Suppressor macrophage (primary cell): Measurements from ENCODE around the gene HOXD12.

Experiments used
- DNase-seq, 4 experiments: peaks; one replicate each; pipeline ENCODE4 v3.0.0-alpha.2; 2020 to 2022

Gene HOXD12

DNA sequence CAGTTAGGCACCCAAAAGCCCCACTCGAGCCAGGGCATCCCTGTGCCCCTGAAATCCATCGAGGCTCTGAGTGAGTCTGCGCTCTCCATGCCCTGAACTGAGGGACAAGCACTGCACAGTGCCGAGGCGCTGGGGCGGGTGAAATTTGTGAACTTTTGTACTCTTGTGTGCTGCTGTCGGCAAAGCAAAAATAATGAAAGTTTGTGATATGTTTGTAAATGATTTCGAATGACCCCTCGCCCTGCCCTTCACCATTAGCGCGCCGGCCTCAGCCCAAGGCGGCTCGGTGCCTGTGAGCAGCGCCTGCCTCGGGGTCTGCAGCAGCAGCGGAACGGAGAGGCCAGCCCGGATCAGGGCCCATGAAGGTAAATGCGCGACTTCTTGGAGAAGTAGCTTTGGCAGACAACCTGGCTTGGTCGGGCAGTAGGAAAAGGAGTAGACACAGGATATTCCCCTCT, 49.9 kb downstream of the HOXD12 start:
- DNase-seq: no peak

DNA sequence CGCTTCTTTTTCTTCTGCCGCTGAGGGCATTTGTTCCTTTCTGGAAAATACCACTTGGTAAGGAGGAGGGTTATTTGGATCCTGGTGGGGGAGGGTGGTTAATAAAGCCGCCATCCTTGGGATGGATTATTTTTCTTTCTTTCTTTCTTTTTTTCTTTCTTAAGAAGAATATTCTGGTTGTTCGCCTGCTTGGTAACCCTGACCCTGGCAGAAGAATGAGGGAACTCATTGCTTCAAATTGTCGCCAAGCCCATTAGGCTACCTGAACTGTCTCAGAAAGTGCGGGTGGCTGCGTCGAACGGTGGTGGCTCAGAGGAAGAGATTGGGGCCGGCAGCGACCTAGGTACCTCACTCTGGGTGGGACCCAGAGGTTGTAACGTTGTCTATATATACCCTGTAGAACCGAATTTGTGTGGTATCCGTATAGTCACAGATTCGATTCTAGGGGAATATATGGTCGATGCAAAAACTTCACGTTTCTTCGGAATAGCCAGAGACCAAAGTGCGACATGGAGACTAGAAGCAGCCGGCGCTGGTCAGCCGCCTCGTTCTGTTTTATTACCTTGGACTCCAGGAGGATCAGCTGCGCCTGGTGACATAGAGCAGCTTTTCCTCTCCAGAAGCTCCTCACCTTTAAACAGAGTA, 50.5 kb downstream of the HOXD12 start:
- DNase-seq: no peak

DNA sequence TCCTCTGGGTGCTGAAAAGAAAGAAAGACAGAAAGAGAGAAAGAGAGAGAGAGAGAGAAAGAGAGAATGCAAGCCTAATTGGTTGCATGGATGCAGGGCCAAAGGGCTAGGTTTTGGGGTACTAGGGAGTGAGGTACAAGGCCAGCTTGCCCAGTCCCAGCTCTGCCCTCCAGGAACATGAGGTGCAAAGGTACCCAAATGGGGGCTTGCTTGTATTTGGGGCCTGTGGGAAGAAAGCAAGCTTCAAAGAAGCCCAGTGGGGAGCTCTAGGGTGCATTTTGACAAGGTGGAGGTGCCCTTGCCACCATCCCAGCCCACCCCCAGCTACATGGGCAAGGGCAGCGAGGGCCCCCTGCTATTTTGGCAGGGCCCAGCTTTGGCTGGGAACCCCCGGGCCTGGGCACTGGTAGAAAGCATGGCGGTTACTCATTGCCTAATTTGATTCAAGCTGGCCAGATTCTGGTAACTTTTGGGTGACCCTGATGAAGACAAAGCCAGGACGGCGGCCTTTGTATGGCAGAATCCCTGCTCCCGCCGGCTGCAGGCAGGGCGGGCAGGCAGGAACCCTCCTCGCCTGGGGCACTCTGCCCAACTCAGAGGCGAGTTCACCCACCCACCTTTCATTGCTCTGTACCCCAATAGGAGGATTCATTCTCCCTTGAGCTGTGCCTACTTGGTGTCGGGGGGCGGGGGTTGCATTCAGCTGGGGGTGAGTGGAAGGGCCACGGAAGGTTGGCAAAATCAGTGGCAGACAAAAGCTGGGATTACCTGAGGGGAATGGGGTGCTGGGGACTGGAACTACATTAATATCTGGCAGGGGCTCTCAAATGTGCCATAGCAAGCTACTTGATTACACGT, 51.2 kb downstream of the HOXD12 start:
- no peak for DNase-seq

DNA sequence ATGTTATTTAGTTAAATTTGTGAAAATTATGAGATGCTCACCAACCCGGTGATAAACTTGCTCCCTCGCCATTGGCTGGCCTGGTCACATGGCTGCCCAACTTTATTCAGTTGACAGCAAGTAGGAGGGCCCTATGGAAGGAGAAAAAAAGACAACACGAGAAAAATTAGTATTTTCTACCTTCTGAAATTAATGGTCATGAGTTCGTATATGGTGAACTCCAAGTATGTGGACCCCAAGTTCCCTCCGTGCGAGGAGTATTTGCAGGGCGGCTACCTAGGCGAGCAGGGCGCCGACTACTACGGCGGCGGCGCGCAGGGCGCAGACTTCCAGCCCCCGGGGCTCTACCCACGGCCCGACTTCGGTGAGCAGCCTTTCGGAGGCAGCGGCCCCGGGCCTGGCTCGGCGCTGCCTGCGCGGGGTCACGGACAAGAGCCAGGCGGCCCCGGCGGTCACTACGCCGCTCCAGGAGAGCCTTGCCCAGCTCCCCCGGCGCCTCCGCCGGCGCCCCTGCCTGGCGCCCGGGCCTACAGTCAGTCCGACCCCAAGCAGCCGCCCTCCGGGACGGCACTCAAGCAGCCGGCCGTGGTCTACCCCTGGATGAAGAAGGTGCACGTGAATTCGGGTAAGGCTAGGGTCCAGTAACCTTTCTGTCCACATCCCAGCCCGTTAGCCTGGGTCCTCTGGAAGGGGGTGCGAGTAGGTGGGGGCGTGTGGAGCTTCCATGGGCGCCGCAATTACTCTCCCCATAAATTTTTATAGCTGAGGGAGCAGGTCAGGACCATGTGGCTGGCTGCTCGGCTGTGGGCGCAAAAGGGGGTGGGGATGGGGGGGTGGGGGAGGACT, 52.1 kb downstream of the HOXD12 start, which contains the start of gene HOXD4:
Gene HOXD4 (plus strand): TSS at position 109 of the 846 bp plus-strand sequence. CDS start 84 bp downstream, at position 193.
- DNase-seq: no peak
